GM23338 (cell line): ENCODE results near the gene PCDHA7. TPM values are rescaled to one million over a fixed set of nuclear protein-coding genes. Genes with fewer than 3 reads are reported as not detected.

Experiments used
- ATAC-seq: fragments of 200-7000 bp; cut with Tn5 transposase; 3 replicates; pipeline ENCODE4 v1.9.1; 2020
- DNase-seq: peaks from one replicate; pipeline ENCODE4 v3.0.0-alpha.2; 2015; ENCODE audit warnings: low spot score
- H2AFZ ChIP-seq: fragments of 200-600 bp; sonication (generic); 2 replicates; pipeline ENCODE4 v1.8.0; 2016; ENCODE audit warnings: antibody characterized with exemption, mild to moderate bottlenecking, moderate library complexity
- H3F3A ChIP-seq: fragments of 200-600 bp; sonication (generic); replicated peaks from 2 replicates; pipeline ENCODE4 v1.8.0; 2017; ENCODE audit warnings: antibody characterized with exemption, mixed run types, low read depth
- H3K27ac ChIP-seq: fragments of 200-600 bp; sonication (generic); 2 replicates; pipeline ENCODE4 v1.6.1; 2016; ENCODE audit warnings: low read depth
- H3K27me3 ChIP-seq: fragments of 200-600 bp; sonication (generic); 2 replicates; pipeline ENCODE4 v1.8.0; 2016; ENCODE audit warnings: mild to moderate bottlenecking, mixed run types, moderate library complexity; ENCODE audit not compliant: insufficient read depth
- H3K36me3 ChIP-seq: fragments of 200-600 bp; sonication (generic); 2 replicates; pipeline ENCODE4 v1.8.0; 2016; ENCODE audit warnings: mild to moderate bottlenecking; ENCODE audit not compliant: insufficient read depth
- H3K4me1 ChIP-seq: fragments of 200-600 bp; sonication (generic); 2 replicates; pipeline ENCODE4 v1.8.0; 2016; ENCODE audit warnings: mild to moderate bottlenecking, moderate library complexity; ENCODE audit not compliant: insufficient read depth
- H3K4me2 ChIP-seq: fragments of 200-600 bp; sonication (generic); 2 replicates; pipeline ENCODE4 v1.7.1; 2017; ENCODE audit warnings: mixed run types
- H3K4me3 ChIP-seq: fragments of 200-600 bp; sonication (generic); 2 replicates; pipeline ENCODE4 v1.6.1; 2016; ENCODE audit warnings: mixed run types
- H3K79me2 ChIP-seq: fragments of 200-600 bp; sonication (generic); replicated peaks from 2 replicates; pipeline ENCODE4 v1.8.0; 2017; ENCODE audit warnings: mild to moderate bottlenecking; ENCODE audit not compliant: insufficient read depth
- H3K9me2 ChIP-seq: fragments of 200-600 bp; sonication (generic); 2 replicates; pipeline ENCODE4 v1.8.0; 2017; ENCODE audit not compliant: insufficient read depth
- H4K20me1 ChIP-seq: fragments of 200-600 bp; sonication (generic); replicated peaks from 2 replicates; pipeline ENCODE4 v1.8.0; 2017; ENCODE audit warnings: mild to moderate bottlenecking; ENCODE audit not compliant: insufficient read depth
- H3K27ac Mint-ChIP-seq: 2 replicates; pipeline ENCODE4 v1.8.0; 2020; ENCODE audit warnings: inconsistent platforms, mild to moderate bottlenecking, moderate library complexity, mixed read lengths
- H3K27me3 Mint-ChIP-seq: 3 replicates; pipeline ENCODE4 v1.8.0; 2022; ENCODE audit warnings: low read depth, mild to moderate bottlenecking, moderate library complexity, mixed read lengths, inconsistent platforms; ENCODE audit not compliant: insufficient read depth, poor library complexity
- H3K36me3 Mint-ChIP-seq: 3 replicates; pipeline ENCODE4 v1.8.0; 2021; ENCODE audit warnings: low read depth, mild to moderate bottlenecking, inconsistent platforms, moderate library complexity, mixed read lengths
- H3K4me1 Mint-ChIP-seq: 3 replicates; pipeline ENCODE4 v1.8.0; 2020; ENCODE audit warnings: mild to moderate bottlenecking, inconsistent platforms, mixed read lengths
- H3K4me3 Mint-ChIP-seq: 3 replicates; pipeline ENCODE4 v1.8.0; 2021; ENCODE audit warnings: moderate library complexity, mild to moderate bottlenecking, inconsistent platforms, mixed read lengths
- H3K9me3 Mint-ChIP-seq: 3 replicates; pipeline ENCODE4 v1.8.0; 2020; ENCODE audit warnings: moderate library complexity, mild to moderate bottlenecking, inconsistent platforms, mixed read lengths
- CREB1 ChIP-seq: fragments of 250-450 bp; sonication (Bioruptor Pico); IDR thresholded peaks from 2 replicates; pipeline ENCODE4 v1.5.0; 2020; ENCODE audit warnings: low read depth, mild to moderate bottlenecking, moderate library complexity
- EZH2 ChIP-seq: fragments of 200-600 bp; sonication (generic); IDR thresholded peaks from one replicate; pipeline ENCODE4 v1.8.0; 2017; ENCODE audit warnings: antibody characterized with exemption, mild to moderate bottlenecking, low read depth; ENCODE audit not compliant: unreplicated experiment
- EZH2phosphoT487 ChIP-seq: fragments of 200-600 bp; sonication (generic); IDR thresholded peaks from one replicate; pipeline ENCODE4 v1.8.1; 2018; ENCODE audit warnings: antibody characterized with exemption; ENCODE audit not compliant: unreplicated experiment
- NANOG ChIP-seq: IDR thresholded peaks from 2 replicates; pipeline ENCODE4 v1.6.1; 2016; ENCODE audit warnings: antibody characterized with exemption, borderline replicate concordance
- POLR2AphosphoS5 ChIP-seq: IDR thresholded peaks from 2 replicates; pipeline ENCODE4 v1.6.1; 2016; ENCODE audit warnings: antibody characterized with exemption, low read depth
- STAT1 ChIP-seq: IDR thresholded peaks from one replicate; pipeline ENCODE4 v1.6.1; 2016; ENCODE audit warnings: antibody characterized with exemption; ENCODE audit not compliant: unreplicated experiment
- ZNF331 ChIP-seq: fragments of 250-450 bp; sonication (Bioruptor Pico); IDR thresholded peaks from 2 replicates; pipeline ENCODE4 v1.5.0; 2020; ENCODE audit warnings: low read depth, mild to moderate bottlenecking, moderate library complexity
- polyA plus RNA-seq: library from polyadenylated mRNA; unstranded; fragments of >200 nt; fragmentation: Nextera tagmentation; extraction: Ambion mirVana; gene quantifications from 2 replicates; pipeline ENCODE4 v1.2.1, GENCODE V29; 2016
- total RNA-seq: library from RNA; depleted of rRNA; stranded (reverse); fragments of >200 nt; shearing (Covaris generic); gene quantifications from 2 replicates; pipeline ENCODE4 v1.2.3, GENCODE V29; 2014
- TF ChIP-seq, protein P1 (sequence below): IDR thresholded peaks from 2 replicates; pipeline ENCODE4 v1.6.1; 2016; ENCODE audit warnings: antibody characterized with exemption
- TF ChIP-seq, protein P2 (sequence below): IDR thresholded peaks from one replicate; pipeline ENCODE4 v1.6.1; 2018; ENCODE audit warnings: antibody characterized with exemption; ENCODE audit not compliant: unreplicated experiment
- TF ChIP-seq, protein P3 (sequence below), 2 experiments: fragments of 200-600 bp in 1 of 2; sonication (generic) in 1 of 2; conservative IDR thresholded peaks; 2 replicates each; pipeline versions ENCODE4 v1.5.1 to v1.6.1; 2016 to 2017; ENCODE audit warnings: antibody characterized with exemption in 2 of 2, low read depth in 2 of 2, mild to moderate bottlenecking in 2 of 2, moderate library complexity in 1 of 2

PCDHA7 gene
- total and polyA plus RNA-seq, 2 experiments from 2014 or later = 1.7 to 6.9 TPM

DNA sequence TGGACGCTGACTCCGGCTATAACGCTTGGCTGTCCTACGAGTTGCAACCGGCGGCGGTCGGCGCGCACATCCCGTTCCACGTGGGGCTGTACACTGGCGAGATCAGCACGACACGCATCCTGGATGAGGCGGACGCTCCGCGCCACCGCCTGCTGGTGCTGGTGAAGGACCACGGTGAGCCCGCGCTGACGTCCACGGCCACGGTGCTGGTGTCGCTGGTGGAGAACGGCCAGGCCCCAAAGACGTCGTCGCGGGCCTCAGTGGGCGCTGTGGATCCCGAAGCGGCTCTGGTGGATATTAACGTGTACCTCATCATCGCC, 43.2 kb downstream of the PCDHA7 start:
- H3K4me3 ChIP-seq = no peak overlapping the region
- Mint-ChIP-seq H3K9me3 (no peaks in the 10 kb centered on the region), H3K4me1 (peaks cover 17% of the 10 kb centered on the region; the same call in 2 of the 3 replicates), H3K4me3 (no peak overlapping the region), H3K27ac (no peak overlapping the region), H3K36me3 (peaks cover 13% of the 10 kb centered on the region), H3K27me3 (peaks cover 3% of the 10 kb centered on the region)
- DNase-seq = no peak
- H3K79me2 ChIP-seq = peaks cover 38% of the 10 kb centered on the region
- no peak for ATAC-seq
- peaks cover 9% of the 10 kb centered on the region; the same call in 1 of the 2 replicates for H4K20me1 ChIP-seq
- no peaks in the 10 kb centered on the region; the same call in 1 of the 2 replicates for H3K36me3 ChIP-seq
- peaks cover 15% of the 10 kb centered on the region; the same call in 1 of the 2 replicates for H3K4me1 ChIP-seq
- H3K27me3 ChIP-seq = no peaks in the 10 kb centered on the region
- H2AFZ ChIP-seq = no peak overlapping the region
- TF ChIP-seq ZNF331 (CRISPR knock-in tag) = no peak
- TF ChIP-seq STAT1 = no peak
- TF ChIP-seq, protein P1, sequence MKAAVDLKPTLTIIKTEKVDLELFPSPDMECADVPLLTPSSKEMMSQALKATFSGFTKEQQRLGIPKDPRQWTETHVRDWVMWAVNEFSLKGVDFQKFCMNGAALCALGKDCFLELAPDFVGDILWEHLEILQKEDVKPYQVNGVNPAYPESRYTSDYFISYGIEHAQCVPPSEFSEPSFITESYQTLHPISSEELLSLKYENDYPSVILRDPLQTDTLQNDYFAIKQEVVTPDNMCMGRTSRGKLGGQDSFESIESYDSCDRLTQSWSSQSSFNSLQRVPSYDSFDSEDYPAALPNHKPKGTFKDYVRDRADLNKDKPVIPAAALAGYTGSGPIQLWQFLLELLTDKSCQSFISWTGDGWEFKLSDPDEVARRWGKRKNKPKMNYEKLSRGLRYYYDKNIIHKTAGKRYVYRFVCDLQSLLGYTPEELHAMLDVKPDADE = no peak
- TF ChIP-seq EZH2 = no peak
- no peak for TF ChIP-seq POLR2AphosphoS5
- no peak for TF ChIP-seq CREB1
- no peak for TF ChIP-seq NANOG
- TF ChIP-seq, protein P2, sequence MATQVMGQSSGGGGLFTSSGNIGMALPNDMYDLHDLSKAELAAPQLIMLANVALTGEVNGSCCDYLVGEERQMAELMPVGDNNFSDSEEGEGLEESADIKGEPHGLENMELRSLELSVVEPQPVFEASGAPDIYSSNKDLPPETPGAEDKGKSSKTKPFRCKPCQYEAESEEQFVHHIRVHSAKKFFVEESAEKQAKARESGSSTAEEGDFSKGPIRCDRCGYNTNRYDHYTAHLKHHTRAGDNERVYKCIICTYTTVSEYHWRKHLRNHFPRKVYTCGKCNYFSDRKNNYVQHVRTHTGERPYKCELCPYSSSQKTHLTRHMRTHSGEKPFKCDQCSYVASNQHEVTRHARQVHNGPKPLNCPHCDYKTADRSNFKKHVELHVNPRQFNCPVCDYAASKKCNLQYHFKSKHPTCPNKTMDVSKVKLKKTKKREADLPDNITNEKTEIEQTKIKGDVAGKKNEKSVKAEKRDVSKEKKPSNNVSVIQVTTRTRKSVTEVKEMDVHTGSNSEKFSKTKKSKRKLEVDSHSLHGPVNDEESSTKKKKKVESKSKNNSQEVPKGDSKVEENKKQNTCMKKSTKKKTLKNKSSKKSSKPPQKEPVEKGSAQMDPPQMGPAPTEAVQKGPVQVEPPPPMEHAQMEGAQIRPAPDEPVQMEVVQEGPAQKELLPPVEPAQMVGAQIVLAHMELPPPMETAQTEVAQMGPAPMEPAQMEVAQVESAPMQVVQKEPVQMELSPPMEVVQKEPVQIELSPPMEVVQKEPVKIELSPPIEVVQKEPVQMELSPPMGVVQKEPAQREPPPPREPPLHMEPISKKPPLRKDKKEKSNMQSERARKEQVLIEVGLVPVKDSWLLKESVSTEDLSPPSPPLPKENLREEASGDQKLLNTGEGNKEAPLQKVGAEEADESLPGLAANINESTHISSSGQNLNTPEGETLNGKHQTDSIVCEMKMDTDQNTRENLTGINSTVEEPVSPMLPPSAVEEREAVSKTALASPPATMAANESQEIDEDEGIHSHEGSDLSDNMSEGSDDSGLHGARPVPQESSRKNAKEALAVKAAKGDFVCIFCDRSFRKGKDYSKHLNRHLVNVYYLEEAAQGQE = no peak
- no peak for TF ChIP-seq EZH2phosphoT487
- no peak overlapping the region for H3K27ac ChIP-seq
- no peak overlapping the region for H3K4me2 ChIP-seq
- no peaks in the 10 kb centered on the region; the same call in 1 of the 2 replicates for H3F3A ChIP-seq
- H3K9me2 ChIP-seq = no peaks in the 10 kb centered on the region

DNA sequence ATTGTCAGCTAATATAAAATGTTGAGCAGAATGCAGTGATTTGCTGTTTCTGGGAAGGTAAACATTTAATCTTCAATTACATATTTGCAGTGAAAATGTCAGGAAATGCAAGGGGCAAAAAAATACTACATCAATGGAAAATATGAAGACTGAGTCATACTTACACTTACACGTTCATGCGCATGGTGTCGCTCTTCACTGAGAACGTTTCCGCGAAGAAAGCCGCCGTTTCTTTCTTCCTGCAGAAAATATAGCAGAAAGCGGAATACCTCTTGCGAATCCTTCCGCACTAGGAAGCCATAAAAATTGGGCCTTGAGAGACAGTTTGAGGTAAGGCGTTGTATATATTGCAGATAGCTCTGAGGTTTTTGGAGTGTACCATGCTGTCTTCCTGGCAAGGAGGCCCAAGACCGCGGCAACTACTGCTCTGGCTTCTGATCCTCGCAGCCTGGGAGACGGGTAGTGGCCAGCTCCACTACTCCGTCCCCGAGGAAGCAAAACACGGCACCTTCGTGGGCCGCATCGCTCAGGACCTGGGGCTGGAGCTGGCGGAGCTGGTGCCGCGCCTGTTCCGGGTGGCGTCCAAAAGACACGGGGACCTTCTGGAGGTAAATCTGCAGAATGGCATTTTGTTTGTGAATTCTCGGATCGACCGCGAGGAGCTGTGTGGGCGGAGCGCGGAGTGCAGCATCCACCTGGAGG, 48.0 kb downstream of the PCDHA7 start, which contains the start of gene PCDHA13:
Gene PCDHA13, plus strand, starts transcription at position 236 of the 702 bp plus-strand sequence. Its CDS starts 145 bp downstream, at position 381.
- peaks cover 9% of the 10 kb centered on the region; the same call in 1 of the 2 replicates for H4K20me1 ChIP-seq
- H3K36me3 ChIP-seq = no peaks in the 10 kb centered on the region
- no peaks in the 10 kb centered on the region for H3K27me3 Mint-ChIP-seq
- peak within 1 kb of the TSS; percentile 45; the same call in 1 of the 2 replicates for H3K27ac Mint-ChIP-seq
- H3K4me1 ChIP-seq = no peaks in the 10 kb centered on the region
- H3F3A ChIP-seq = no peaks in the 10 kb centered on the region; the same call in 1 of the 2 replicates
- DNase-seq (peak; percentile 66), ATAC-seq (peak; percentile 38)
- no peaks in the 10 kb centered on the region for H3K9me3 Mint-ChIP-seq
- no peaks in the 10 kb centered on the region for H3K4me1 Mint-ChIP-seq
- H3K9me2 ChIP-seq = no peaks in the 10 kb centered on the region
- no peak within 1 kb of the TSS for H3K27ac ChIP-seq
- H3K4me3 ChIP-seq = peak within 1 kb of the TSS; percentile 51
- peak within 1 kb of the TSS; percentile 38; the same call in 1 of the 2 replicates for H2AFZ ChIP-seq
- no peaks in the 10 kb centered on the region for H3K27me3 ChIP-seq
- H3K36me3 Mint-ChIP-seq = peaks cover 7% of the 10 kb centered on the region; the same call in 2 of the 3 replicates
- peak within 1 kb of the TSS; percentile 72 for H3K4me2 ChIP-seq
- peaks cover 18% of the 10 kb centered on the region for H3K79me2 ChIP-seq
- peak within 1 kb of the TSS; percentile 67 for H3K4me3 Mint-ChIP-seq
- TF ChIP-seq ZNF331 (CRISPR knock-in tag) = no peak
- TF ChIP-seq, protein P3, sequence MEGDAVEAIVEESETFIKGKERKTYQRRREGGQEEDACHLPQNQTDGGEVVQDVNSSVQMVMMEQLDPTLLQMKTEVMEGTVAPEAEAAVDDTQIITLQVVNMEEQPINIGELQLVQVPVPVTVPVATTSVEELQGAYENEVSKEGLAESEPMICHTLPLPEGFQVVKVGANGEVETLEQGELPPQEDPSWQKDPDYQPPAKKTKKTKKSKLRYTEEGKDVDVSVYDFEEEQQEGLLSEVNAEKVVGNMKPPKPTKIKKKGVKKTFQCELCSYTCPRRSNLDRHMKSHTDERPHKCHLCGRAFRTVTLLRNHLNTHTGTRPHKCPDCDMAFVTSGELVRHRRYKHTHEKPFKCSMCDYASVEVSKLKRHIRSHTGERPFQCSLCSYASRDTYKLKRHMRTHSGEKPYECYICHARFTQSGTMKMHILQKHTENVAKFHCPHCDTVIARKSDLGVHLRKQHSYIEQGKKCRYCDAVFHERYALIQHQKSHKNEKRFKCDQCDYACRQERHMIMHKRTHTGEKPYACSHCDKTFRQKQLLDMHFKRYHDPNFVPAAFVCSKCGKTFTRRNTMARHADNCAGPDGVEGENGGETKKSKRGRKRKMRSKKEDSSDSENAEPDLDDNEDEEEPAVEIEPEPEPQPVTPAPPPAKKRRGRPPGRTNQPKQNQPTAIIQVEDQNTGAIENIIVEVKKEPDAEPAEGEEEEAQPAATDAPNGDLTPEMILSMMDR (conservative IDR thresholded peaks at IDR 0.05; ENCODE audit: low read depth in 2 of 2) = peak; percentile 57 to 67
